ENCODE results near the gene BRAF. TPM values are rescaled to one million over a fixed set of nuclear protein-coding genes. Genes with fewer than 3 reads are reported as not detected.
"Not testable (repeated sequence)": the region's sequence is repeated elsewhere in the genome, so short reads cannot be mapped to it uniquely, and the experiment has no call there.

Gene BRAF
- 106 TPM for total RNA-seq

DNA sequence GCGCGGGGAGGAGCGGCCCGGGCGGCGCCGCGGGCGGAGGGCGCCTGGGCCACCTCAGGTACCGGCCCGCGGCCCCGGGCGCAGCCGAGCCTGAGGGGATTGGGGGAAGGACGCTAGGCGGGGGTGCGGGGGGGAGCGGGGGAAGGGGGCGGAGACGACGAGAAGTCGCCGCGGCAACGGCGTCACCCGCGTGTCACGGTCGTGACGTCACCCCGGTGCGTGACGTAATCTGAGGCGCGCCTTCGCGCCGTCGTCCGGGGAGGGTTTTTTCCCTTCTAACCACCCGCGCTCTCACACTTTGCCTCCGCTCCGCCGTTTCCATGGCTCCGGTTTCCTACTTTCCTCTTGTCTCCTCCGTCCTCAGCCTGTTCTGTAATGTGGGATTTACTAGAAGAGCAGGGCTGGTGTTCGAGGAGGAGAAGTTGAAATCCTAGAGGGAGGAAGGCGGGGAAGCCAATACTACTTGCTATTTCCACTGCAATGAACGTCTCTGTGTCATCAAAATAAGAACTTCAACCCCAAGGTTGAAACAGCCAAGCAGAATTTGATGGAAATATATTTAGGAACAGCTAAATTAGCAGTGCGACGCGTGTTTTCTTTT, at the start of gene BRAF:
Gene BRAF (minus strand): TSS at position 109 of the 601 bp plus-strand sequence. CDS start 226 bp downstream, outside the sequence.
- H3K4me1 ChIP-seq (ENCODE audit: insufficient read depth, low read length) = peaks cover 15% of the 10 kb centered on the region
- H3K9me3 ChIP-seq (ENCODE audit: low read depth, low read length) = no peaks in the 10 kb centered on the region
- H3K27me3 ChIP-seq (ENCODE audit: insufficient read depth, low read length) = no peaks in the 10 kb centered on the region
- H3K4me3 ChIP-seq (ENCODE audit: low read length) = peak within 1 kb of the TSS; percentile 98

DNA sequence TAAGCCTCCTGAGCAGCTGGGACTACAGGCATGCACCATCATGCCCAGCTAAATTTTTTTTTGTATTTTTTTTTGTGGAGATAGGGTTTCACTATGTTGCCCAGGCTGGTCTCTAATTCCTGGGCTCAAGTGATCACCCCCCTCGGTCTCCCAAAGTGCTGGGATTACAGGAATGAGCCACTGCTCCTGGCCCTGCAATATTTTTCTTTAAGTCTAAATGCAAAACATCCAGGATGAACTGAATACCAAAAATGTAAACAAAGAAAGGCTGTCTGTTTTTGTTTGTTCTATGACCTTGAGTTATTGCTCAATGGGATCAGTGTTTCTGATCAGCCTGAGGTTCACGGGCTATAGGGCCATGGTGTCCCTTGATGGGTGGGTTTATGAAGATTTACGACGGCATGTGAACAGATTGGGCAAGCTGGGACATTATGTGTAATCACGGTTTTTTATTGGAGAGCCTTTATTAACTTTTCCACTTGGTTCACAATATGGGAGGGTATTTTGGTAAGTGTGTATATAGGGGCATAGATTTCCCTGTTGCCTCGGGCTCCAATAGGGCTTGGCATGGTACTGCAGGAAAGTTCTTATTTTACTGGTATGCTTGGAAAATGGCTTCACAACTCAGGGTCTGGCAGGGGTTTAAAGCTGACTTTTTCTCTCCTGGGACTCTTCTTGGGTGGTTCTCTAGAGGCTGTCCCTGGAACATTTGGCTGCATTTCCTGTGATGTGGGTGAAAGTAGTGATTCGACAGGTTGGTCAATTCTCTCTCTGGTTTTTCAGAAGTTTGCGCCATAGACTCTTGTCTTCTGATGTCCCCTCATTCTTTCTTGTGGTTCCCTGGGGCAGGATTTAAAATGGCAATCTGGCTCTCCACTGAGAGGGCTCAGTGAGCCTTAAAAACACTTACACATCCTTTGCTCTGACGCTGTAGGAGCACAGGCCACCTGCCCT, 48.4 kb upstream of the BRAF start:
- no peak overlapping the region for H3K4me3 ChIP-seq (ENCODE audit: low read length)
- no peaks in the 10 kb centered on the region for H3K4me1 ChIP-seq (ENCODE audit: insufficient read depth, low read length)
- no peaks in the 10 kb centered on the region for H3K9me3 ChIP-seq (ENCODE audit: low read depth, low read length)
- no peaks in the 10 kb centered on the region for H3K27me3 ChIP-seq (ENCODE audit: insufficient read depth, low read length)

DNA sequence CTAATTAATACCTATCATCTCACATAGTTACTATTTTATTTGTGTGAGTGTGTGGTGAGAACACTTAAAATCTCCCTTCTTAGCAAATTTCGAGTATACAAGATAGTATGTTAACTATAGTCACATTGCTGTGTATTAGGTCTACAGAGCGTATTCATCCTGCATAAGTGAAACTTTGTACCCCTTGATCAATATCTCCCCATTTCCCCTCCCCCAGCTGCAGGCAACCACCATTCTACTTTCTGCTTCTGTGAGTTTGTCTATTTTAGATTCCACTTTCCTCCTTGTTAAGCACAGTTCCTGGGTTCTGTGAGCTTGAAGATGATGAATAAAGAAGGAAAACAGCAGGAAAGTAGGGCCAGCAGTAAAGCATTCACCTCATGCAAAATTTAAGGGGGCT, 47.6 kb upstream of the BRAF start:
- Histone ChIP-seq H3K4me3 (ENCODE audit: low read length) (no peak overlapping the region), H3K4me1 (ENCODE audit: insufficient read depth, low read length) (no peaks in the 10 kb centered on the region), H3K27me3 (ENCODE audit: insufficient read depth, low read length) (no peaks in the 10 kb centered on the region), H3K9me3 (ENCODE audit: low read depth, low read length) (no peaks in the 10 kb centered on the region)

DNA sequence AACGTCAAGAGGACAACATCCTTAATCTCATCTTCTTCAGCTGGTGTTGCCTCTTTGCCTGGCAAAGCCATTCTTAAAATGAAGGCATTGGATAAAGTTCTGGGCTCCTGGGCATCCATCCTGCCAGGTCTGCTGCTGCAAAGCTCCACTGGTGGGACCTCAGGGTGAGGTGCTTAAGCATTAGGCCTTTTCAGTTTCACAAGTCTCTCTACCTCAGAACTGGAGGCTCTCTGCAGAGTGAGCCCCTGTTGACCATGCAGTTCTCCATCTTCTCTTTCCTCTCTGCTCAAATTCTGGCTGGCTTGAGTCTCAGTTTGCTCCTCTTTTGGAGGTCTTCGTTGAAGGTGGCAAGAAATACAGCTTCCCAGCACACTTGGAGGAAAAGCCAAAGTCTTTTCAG, 42.7 kb upstream of the BRAF start:
- Histone ChIP-seq H3K4me1 (ENCODE audit: insufficient read depth, low read length) (no peaks in the 10 kb centered on the region), H3K4me3 (ENCODE audit: low read length) (no peak overlapping the region), H3K9me3 (ENCODE audit: low read depth, low read length) (no peaks in the 10 kb centered on the region), H3K27me3 (ENCODE audit: insufficient read depth, low read length) (no peaks in the 10 kb centered on the region)

DNA sequence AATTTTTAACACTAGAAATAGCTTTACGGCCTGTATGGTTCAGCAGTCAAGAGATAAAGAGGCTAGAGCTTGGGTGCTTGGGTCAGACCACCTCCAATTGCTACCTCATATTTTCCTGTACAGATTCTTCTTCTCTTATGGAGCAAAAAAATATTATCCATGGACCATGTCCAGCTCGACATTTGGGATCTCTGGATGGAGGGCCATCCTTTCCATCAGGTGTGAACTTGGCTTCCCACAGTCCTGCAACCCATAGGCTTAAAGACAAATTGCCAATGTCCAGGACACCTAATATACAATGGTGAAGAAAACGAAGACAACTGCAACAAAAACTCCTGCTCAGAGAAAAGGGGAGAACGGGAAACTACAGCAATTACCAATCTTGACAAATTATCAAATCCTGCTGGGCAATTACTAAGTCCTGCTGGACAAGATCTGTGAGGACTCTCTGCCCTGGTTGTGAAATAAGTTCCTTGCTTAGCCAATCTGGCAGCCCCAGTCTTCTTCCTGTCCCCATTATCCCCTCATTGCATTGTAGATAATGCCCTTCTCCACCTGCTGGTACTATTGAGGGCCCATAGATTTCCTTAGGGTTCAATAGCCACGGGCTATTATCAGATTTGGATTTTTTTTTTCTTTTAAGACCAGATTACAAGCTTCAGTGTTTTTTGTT, 42.0 kb upstream of the BRAF start:
- H3K4me3 ChIP-seq (ENCODE audit: low read length) = no peak overlapping the region
- no peaks in the 10 kb centered on the region for H3K27me3 ChIP-seq (ENCODE audit: insufficient read depth, low read length)
- H3K4me1 ChIP-seq (ENCODE audit: insufficient read depth, low read length) = no peaks in the 10 kb centered on the region
- H3K9me3 ChIP-seq (ENCODE audit: low read depth, low read length) = no peaks in the 10 kb centered on the region

DNA sequence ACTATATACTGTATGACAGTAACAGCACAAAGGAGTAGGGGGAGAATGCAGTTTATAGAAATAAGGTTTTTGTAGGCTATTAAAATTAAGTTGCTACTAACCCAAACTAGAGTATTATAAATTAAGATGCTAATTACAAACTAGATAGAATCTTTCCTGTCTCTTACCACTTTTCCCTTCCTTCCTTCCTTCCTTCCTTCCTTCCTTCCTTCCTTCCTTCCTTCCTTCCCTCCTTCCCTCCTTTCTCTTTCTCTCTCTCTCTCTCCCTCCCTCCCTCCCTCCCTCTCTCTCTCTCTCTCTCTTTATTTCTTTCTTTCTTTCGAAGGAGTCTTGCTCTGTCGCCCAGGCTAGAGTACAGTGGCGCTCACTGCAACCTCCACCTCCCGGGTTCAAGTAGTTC, 36.4 kb upstream of the BRAF start:
- no peak overlapping the region for H3K4me3 ChIP-seq (ENCODE audit: low read length)
- no peaks in the 10 kb centered on the region for H3K27me3 ChIP-seq (ENCODE audit: insufficient read depth, low read length)

DNA sequence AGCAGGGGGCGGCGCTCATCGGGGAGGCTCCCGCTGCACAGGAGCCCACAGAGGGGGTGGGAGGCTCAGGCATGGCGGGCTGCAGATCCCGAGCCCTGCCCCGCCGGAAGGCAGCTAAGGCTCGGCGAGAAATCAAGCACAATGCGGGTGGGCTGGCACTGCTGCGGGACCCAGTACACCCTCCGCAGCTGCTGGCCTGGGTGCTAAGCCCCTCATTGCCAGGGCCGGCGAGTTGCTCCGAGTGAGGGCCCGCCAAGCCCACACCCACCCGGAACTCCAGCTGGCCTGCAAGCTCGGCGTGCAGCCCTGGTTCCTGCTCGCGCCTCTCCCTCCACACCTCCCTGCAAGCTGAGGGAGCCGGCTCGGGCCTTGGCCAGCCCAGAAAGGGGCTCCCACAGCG, 32.3 kb upstream of the BRAF start:
- not testable (repeated sequence) for H3K4me3 ChIP-seq (ENCODE audit: low read length); H3K4me1 ChIP-seq (ENCODE audit: insufficient read depth, low read length); H3K9me3 ChIP-seq (ENCODE audit: low read depth, low read length); H3K27me3 ChIP-seq (ENCODE audit: insufficient read depth, low read length)

More for the DNA sequence above, 36.4 kb upstream of the BRAF start:
- Histone ChIP-seq H3K9me3 (ENCODE audit: low read depth, low read length) (no peaks in the 10 kb centered on the region), H3K4me1 (ENCODE audit: insufficient read depth, low read length) (no peaks in the 10 kb centered on the region)

DNA sequence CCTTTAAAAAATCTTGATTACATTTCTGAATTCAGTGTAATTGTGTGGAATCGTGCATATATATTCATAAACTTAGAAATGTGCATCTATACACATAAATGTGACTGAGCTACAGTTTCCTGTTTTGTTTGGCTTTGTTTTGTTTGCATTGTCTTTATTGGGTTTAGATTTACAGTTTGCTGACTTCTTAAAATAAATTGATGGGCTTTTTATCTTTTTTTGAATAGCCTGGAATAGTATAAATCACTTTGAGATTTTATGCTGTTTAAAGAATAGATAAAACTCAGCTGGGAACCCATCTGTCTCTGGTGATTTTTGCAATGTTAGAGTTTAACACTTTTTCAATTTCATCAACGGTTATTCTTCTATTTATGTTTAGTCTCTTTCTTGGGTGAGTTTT, 21.2 kb upstream of the BRAF start:
- Histone ChIP-seq H3K27me3 (ENCODE audit: insufficient read depth, low read length) (peaks cover 2% of the 10 kb centered on the region), H3K4me1 (ENCODE audit: insufficient read depth, low read length) (no peaks in the 10 kb centered on the region), H3K9me3 (ENCODE audit: low read depth, low read length) (no peaks in the 10 kb centered on the region), H3K4me3 (ENCODE audit: low read length) (no peak overlapping the region)

DNA sequence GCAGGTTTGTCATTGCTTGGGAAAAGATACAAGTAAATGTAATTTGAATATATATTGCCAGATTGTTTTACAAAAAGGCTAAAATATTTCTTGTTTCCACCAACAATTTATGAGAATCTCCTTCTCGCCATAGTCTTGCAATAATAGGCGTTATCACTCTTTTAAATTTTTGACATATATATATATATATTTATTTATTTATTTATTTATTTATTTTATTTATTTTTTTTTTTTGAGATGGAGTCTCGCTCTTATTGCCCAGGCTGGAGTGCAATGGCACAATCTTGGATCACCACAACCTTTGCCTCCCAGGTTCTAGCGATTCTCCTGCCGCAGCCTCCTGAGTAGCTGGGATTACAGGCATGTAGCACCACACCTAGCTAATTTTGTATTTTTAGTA, 17.5 kb upstream of the BRAF start:
- not testable (repeated sequence) for H3K27me3 ChIP-seq (ENCODE audit: insufficient read depth, low read length); H3K4me1 ChIP-seq (ENCODE audit: insufficient read depth, low read length); H3K4me3 ChIP-seq (ENCODE audit: low read length); H3K9me3 ChIP-seq (ENCODE audit: low read depth, low read length)

DNA sequence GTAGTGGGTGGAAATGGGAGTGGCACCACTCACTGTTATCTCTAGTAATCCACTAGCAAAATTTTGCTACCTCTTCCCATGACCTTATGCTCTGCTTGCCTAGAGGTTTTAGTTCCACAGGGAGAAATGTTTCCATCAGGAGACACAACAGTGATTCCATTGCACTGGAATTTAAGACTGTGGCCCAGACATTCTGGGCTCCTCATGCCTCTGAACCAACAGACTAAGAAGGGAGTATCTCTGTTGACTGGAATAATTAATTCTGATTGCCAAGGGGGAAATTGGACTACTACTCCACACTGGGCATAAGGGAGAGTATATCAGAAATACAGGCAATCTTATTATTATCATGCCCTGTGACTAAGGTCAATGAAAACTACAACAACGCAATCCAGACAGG, 16.2 kb upstream of the BRAF start:
- Histone ChIP-seq H3K4me1 (ENCODE audit: insufficient read depth, low read length) (no peaks in the 10 kb centered on the region), H3K9me3 (ENCODE audit: low read depth, low read length) (no peaks in the 10 kb centered on the region), H3K4me3 (ENCODE audit: low read length) (no peak overlapping the region)

DNA sequence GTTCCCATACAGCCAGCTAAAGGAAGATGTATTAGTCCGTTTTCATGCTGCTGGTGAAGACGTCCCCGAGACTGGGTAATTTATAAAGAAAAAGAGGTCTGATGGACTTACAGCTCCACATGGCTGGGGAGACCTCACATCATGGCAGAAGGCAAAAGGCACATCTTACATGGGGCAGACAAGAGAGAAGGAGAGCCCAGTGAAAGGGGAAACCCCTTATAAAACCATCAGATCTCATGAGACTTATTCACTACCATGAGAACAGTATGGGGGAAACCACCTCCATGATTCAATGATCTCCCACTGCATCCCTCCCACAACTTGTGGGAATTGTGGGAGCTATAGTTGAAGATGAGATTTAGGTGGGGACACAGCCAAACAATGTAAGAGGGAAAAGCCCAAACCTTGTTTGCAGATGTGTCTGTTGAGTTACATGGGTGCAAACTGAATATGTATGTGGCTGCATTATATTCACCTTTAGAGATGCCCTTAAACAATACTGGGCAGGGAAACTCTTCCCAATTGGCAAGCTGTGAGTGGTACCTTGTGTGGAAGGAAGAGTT, 13.1 kb upstream of the BRAF start:
- Histone ChIP-seq H3K9me3 (ENCODE audit: low read depth, low read length) (no peaks in the 10 kb centered on the region), H3K4me1 (ENCODE audit: insufficient read depth, low read length) (no peaks in the 10 kb centered on the region), H3K4me3 (ENCODE audit: low read length) (no peak overlapping the region), H3K27me3 (ENCODE audit: insufficient read depth, low read length) (peaks cover 4% of the 10 kb centered on the region)

More for the DNA sequence above, 16.2 kb upstream of the BRAF start:
- H3K27me3 ChIP-seq (ENCODE audit: insufficient read depth, low read length) = no peaks in the 10 kb centered on the region

DNA sequence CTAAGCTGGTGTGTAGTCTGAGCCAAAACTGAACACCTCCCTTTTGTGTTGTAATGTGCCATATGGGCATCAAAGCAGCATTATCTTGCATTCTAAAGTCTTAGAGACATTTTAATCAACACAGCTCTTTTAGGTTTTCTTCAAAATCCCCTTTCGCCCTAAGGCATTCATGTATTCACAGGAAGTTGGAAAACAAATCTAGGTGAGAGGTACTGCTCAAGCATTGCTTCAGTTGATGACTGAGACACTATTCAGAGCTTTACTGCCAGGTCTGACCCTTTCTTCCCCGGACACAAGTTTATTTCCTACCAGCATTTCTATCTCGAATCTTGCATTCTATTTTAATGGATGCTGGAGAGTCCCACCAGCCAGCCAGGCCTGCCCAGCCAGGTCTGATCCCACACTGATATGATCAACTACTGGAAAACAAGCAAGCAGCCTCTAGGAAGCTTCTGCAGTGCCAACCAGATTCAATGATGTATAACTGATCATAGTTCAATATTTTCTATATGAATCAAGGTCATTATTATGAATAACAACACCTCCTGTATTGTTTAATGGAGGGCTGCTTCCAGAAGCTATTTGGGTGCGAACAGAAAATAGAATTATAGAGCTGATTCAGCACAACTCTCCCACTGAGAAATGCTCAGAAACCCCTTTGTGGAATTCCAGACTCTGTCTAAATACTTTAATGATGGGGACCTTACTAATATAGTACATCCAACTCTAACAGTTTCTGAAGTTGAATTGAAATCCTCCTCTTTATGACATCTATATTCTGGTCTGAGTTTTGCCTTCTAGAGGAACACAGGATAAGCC, 4.0 kb upstream of the BRAF start:
- Histone ChIP-seq H3K27me3 (ENCODE audit: insufficient read depth, low read length) (peaks cover 4% of the 10 kb centered on the region), H3K4me3 (ENCODE audit: low read length) (no peak overlapping the region), H3K9me3 (ENCODE audit: low read depth, low read length) (no peaks in the 10 kb centered on the region), H3K4me1 (ENCODE audit: insufficient read depth, low read length) (peaks cover 10% of the 10 kb centered on the region)

DNA sequence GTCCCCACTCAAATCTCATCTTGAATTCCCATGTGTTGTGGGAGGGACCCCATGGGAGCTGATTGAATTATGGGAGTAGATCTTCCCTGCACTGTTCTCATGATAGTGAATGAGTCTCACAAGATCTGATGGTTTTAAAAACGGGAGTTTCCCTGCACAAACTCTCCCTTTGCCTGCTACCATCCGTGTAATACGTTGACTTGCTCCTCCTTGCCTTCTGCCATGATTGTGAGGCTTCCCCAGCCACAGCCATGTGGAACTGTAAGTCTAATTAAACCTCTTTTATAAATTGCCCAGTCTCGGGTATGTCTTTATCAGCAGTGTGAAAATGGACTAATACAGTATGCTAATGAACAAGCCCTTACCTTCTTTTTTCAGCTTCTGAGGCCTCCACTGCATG, 3.2 kb upstream of the BRAF start:
- peaks cover 15% of the 10 kb centered on the region for H3K4me1 ChIP-seq (ENCODE audit: insufficient read depth, low read length)
- H3K27me3 ChIP-seq (ENCODE audit: insufficient read depth, low read length); H3K9me3 ChIP-seq (ENCODE audit: low read depth, low read length); H3K4me3 ChIP-seq (ENCODE audit: low read length): not testable (repeated sequence)

DNA sequence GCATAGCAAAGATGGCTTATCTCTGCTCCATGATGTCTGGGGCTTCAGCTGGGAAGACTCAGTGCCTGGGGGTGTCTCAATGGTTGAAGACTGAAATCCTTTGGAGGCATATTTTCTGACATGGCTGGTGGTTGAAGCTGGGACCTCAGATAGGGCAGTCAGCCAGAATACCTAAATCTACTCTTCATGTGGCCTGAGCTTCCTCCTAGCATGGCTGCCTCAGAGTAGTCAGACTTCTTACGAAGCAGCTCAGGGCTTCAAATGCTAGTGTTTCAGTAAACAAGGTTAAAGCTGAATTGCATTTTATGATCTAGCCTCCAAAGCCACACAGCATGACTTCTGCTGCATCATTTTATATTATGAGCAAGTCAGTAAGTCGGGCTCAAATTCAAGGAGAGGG, 2.6 kb upstream of the BRAF start:
- Histone ChIP-seq H3K27me3 (ENCODE audit: insufficient read depth, low read length) (no peaks in the 10 kb centered on the region), H3K4me1 (ENCODE audit: insufficient read depth, low read length) (peaks cover 15% of the 10 kb centered on the region), H3K9me3 (ENCODE audit: low read depth, low read length) (no peaks in the 10 kb centered on the region), H3K4me3 (ENCODE audit: low read length) (no peak overlapping the region)

Measured in mononuclear cell (primary cell).